Neutrophil (primary cell): Measurements from ENCODE around the gene FXR1.
"Not testable (repeated sequence)": the region's sequence is repeated elsewhere in the genome, so short reads cannot be mapped to it uniquely, and the experiment has no call there.

Source experiments
- H3K27ac ChIP-seq: fragments of 200-600 bp; sonication (generic); 2 replicates; pipeline ENCODE4 v1.5.1; 2016; ENCODE audit warnings: mild to moderate bottlenecking, moderate library complexity
- H3K27me3 ChIP-seq: fragments of 200-600 bp; sonication (generic); 2 replicates; pipeline ENCODE4 v1.6.0; 2016; ENCODE audit warnings: mild to moderate bottlenecking
- H3K36me3 ChIP-seq: fragments of 200-600 bp; sonication (generic); 2 replicates; pipeline ENCODE4 v1.5.1; 2017
- H3K4me1 ChIP-seq, 2 experiments: fragments of 200-600 bp in 1 of 2; sonication (generic) in 1 of 2; 1 replicate in 1 of 2; 2 replicates in 1 of 2; pipeline versions ENCODE4 v1.5.1 to v1.6.1; 2013 to 2016; ENCODE audit warnings: low read depth in 1 of 2, low read length in 1 of 2, mild to moderate bottlenecking in 1 of 2, moderate library complexity in 1 of 2; ENCODE audit not compliant: control insufficient read depth in 1 of 2, insufficient read depth in 1 of 2
- H3K4me3 ChIP-seq, 2 experiments: fragments of 200-600 bp in 1 of 2; sonication (generic) in 1 of 2; 1 replicate in 1 of 2; 2 replicates in 1 of 2; pipeline ENCODE4 v1.5.1; 2013 to 2016; ENCODE audit warnings: low read depth in 1 of 2, low read length in 1 of 2, mild to moderate bottlenecking in 1 of 2, moderate library complexity in 1 of 2
- H3K9me3 ChIP-seq: fragments of 200-600 bp; sonication (generic); 2 replicates; pipeline ENCODE4 v1.5.1; 2016
- CTCF ChIP-seq: fragments of 200-600 bp; sonication (generic); IDR thresholded peaks from 2 replicates; pipeline ENCODE4 v1.5.1; 2016; ENCODE audit warnings: antibody characterized with exemption

FXR1 gene

GRCh38 chr3:180990505-180990904, 78.0 kb downstream of the FXR1 start:
- Histone ChIP-seq H3K27ac (no peak overlapping the region), H3K4me1 (peaks cover 12 to 17% of the 10 kb centered on the region in 2 experiments), H3K4me3 (peak overlapping the region; percentile 58 to 77), H3K36me3 (peaks cover 10% of the 10 kb centered on the region), H3K27me3 (peaks cover 30% of the 10 kb centered on the region), H3K9me3 (no peaks in the 10 kb centered on the region)
- TF ChIP-seq CTCF: no peak

- H3K9me3 ChIP-seq: no peaks in the 10 kb centered on the region
- peaks cover 40% of the 10 kb centered on the region for H3K27me3 ChIP-seq
- no peak overlapping the region for H3K27ac ChIP-seq
- no peak overlapping the region for H3K4me3 ChIP-seq
- H3K4me1 ChIP-seq: no peaks in the 10 kb centered on the region
- TF ChIP-seq CTCF: no peak
- H3K36me3 ChIP-seq: no peaks in the 10 kb centered on the region
Measured at GRCh38 chr3:180996415-180996932, 84.0 kb downstream of the FXR1 start.

- H3K4me1 ChIP-seq, H3K9me3 ChIP-seq: not testable (repeated sequence)
Measured at GRCh38 chr3:181002331-181002730, 89.9 kb downstream of the FXR1 start.

DNA sequence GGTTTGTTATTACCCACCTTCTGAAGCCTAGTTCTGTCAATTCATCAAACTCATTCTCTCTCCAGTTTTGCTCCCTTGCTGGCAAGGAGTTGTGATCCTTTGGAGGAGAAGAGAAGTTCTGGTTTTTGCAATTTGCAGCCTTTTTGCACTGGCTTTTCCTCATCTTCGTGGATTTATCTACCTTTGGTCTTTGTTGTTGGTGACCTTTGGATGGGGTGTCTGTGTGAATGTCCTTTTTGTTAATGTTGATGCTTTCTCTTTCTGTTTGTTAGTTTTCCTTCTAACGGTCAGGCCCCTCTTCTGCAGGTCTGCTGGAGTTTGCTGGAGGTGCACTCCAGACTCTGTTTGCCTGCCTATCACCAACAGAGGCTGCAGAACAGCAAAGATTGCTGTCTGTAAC, 91.0 kb downstream of the FXR1 start:
- H3K9me3 ChIP-seq, H3K4me1 ChIP-seq, H3K36me3 ChIP-seq, H3K27ac ChIP-seq, H3K4me3 ChIP-seq, H3K27me3 ChIP-seq: not testable (repeated sequence)

More at GRCh38 chr3:181002331-181002730, 89.9 kb downstream of the FXR1 start:
- H3K4me3 ChIP-seq, H3K36me3 ChIP-seq, H3K27ac ChIP-seq, H3K27me3 ChIP-seq: not testable (repeated sequence)

- no peaks in the 10 kb centered on the region for H3K4me1 ChIP-seq
- H3K36me3 ChIP-seq: no peaks in the 10 kb centered on the region
- H3K27me3 ChIP-seq: no peaks in the 10 kb centered on the region
- H3K4me3 ChIP-seq: no peak overlapping the region
- no peak for TF ChIP-seq CTCF
- no peak overlapping the region for H3K27ac ChIP-seq
- H3K9me3 ChIP-seq: no peaks in the 10 kb centered on the region
Measured at GRCh38 chr3:181006541-181006940, 94.1 kb downstream of the FXR1 start.

- TF ChIP-seq CTCF: no peak
- Histone ChIP-seq H3K9me3 (no peaks in the 10 kb centered on the region), H3K27ac (no peak overlapping the region), H3K36me3 (no peaks in the 10 kb centered on the region), H3K27me3 (no peaks in the 10 kb centered on the region), H3K4me3 (no peak overlapping the region), H3K4me1 (no peaks in the 10 kb centered on the region)
Measured at GRCh38 chr3:181007262-181007661, 94.8 kb downstream of the FXR1 start.

DNA sequence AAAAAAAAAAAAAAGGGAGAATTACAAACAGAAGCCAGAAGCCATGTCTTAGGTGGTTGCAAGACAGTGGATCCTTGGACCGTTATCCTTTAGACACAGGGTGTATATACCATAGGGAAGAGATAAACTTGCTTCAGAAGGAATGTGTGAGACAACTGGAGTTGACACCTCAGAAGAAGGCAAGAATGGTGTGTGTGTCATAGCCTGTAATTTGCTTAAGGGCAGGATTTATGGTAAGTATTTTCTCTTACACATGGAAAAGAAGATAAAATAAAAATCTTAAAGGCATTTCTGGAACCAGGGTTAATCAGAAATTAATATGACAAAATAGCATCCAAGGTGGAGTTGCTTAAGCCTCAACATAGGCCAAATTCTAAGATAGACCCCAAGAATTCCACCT, 96.3 kb downstream of the FXR1 start:
- Histone ChIP-seq H3K27ac (no peak overlapping the region), H3K4me1 (no peaks in the 10 kb centered on the region), H3K27me3 (no peaks in the 10 kb centered on the region), H3K4me3 (no peak overlapping the region), H3K9me3 (no peaks in the 10 kb centered on the region), H3K36me3 (no peaks in the 10 kb centered on the region)
- no peak for TF ChIP-seq CTCF
